ENCODE measurements around the gene PGAM1. TPM values are rescaled to one million over a fixed set of nuclear protein-coding genes. Genes with fewer than 3 reads are reported as not detected.

The PGAM1 gene
- total and polyA plus RNA-seq, 2 experiments from 2014 or later, result 204 to 254 TPM

GRCh38 chr10:97454330-97455036, 28.5 kb downstream of the PGAM1 start:
- no peak overlapping the region for H3K4me2 ChIP-seq
- WGBS (ENCODE audit: low lambda C conversion rate, missing lambda C conversion rate), result 73% methylated on average over 3 of the region's 3 CpGs
- H2AFZ ChIP-seq, result no peak overlapping the region
- H4K20me1 ChIP-seq (ENCODE audit: insufficient read depth, poor library complexity, severe bottlenecking), result peaks cover 3% of the 10 kb centered on the region
- H3K4me3 ChIP-seq, result no peak overlapping the region
- H3K9me2 ChIP-seq (replicated peaks; ENCODE audit: insufficient read depth), result no peaks in the 10 kb centered on the region
- no peak for TF ChIP-seq EZH2phosphoT487 (IDR thresholded peaks at IDR 0.05; ENCODE audit: low read depth, severe bottlenecking, unreplicated experiment)
- TF ChIP-seq, protein P1, sequence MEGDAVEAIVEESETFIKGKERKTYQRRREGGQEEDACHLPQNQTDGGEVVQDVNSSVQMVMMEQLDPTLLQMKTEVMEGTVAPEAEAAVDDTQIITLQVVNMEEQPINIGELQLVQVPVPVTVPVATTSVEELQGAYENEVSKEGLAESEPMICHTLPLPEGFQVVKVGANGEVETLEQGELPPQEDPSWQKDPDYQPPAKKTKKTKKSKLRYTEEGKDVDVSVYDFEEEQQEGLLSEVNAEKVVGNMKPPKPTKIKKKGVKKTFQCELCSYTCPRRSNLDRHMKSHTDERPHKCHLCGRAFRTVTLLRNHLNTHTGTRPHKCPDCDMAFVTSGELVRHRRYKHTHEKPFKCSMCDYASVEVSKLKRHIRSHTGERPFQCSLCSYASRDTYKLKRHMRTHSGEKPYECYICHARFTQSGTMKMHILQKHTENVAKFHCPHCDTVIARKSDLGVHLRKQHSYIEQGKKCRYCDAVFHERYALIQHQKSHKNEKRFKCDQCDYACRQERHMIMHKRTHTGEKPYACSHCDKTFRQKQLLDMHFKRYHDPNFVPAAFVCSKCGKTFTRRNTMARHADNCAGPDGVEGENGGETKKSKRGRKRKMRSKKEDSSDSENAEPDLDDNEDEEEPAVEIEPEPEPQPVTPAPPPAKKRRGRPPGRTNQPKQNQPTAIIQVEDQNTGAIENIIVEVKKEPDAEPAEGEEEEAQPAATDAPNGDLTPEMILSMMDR (IDR thresholded peaks at IDR 0.05; ENCODE audit: poor library complexity), result no peak
- TF ChIP-seq EZH2 (IDR thresholded peaks at IDR 0.05; ENCODE audit: borderline replicate concordance), result no peak
- H3K79me2 ChIP-seq, result peaks cover 30% of the 10 kb centered on the region
- H3K27ac ChIP-seq, result no peak overlapping the region
- H3K9me3 ChIP-seq (ENCODE audit: low read depth), result no peaks in the 10 kb centered on the region
- peak; percentile 47 for DNase-seq (ENCODE audit: low spot score)
- H3K27me3 ChIP-seq, result no peaks in the 10 kb centered on the region
- no peaks in the 10 kb centered on the region for H3K4me1 ChIP-seq (ENCODE audit: insufficient read depth)
- H3K36me3 ChIP-seq (replicated peaks; ENCODE audit: insufficient read depth, low read depth), result no peaks in the 10 kb centered on the region

DNA sequence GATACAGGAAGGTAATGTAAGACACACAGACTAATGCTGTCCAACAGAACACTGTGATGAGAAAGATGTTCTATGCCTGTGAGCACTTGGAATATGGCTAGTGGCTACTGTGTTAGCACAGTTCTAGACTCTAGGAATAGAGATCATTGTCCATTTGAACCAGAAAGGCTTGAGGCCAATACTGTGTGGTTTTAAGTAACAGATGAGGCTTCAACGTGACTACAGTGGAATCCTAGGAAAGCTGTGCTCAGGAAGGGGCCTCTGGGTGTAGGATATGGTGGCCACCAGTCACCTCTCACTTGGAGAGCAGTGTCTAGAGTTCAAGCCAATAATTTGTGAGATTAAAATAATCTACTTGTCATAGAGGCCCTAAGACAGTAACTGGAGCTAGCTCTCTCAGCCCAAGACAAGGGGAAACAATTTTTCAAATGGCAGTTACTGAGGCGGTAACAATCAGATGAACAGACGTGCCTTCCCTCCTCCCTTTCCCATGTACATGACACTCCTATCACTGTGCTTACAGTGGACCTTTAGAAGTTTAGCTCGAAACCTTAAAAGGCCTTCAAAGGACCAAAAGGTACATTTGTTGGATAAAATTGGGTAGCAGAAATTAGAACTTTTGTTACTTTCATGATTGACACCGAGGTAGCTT, 30.2 kb downstream of the PGAM1 start:
- Histone ChIP-seq H3K4me2 (no peak overlapping the region), H3K4me1 (ENCODE audit: insufficient read depth) (no peaks in the 10 kb centered on the region), H3K9me2 (replicated peaks; ENCODE audit: insufficient read depth) (no peaks in the 10 kb centered on the region), H3K27ac (no peak overlapping the region), H3K79me2 (peaks cover 16% of the 10 kb centered on the region), H3K27me3 (no peaks in the 10 kb centered on the region), H3K4me3 (no peak overlapping the region), H4K20me1 (ENCODE audit: insufficient read depth, poor library complexity, severe bottlenecking) (no peaks in the 10 kb centered on the region), H3K36me3 (replicated peaks; ENCODE audit: insufficient read depth, low read depth) (no peaks in the 10 kb centered on the region), H2AFZ (no peak overlapping the region), H3K9me3 (ENCODE audit: low read depth) (no peaks in the 10 kb centered on the region)
- no peak for DNase-seq (ENCODE audit: low spot score)
- WGBS (ENCODE audit: low lambda C conversion rate, missing lambda C conversion rate), result 82% methylated on average over 5 of the region's 5 CpGs
- TF ChIP-seq EZH2 (IDR thresholded peaks at IDR 0.05; ENCODE audit: borderline replicate concordance) (no peak), EZH2phosphoT487 (IDR thresholded peaks at IDR 0.05; ENCODE audit: low read depth, severe bottlenecking, unreplicated experiment) (no peak)
- TF ChIP-seq, protein P1 (IDR thresholded peaks at IDR 0.05; ENCODE audit: poor library complexity), result no peak

- H3K27me3 ChIP-seq, result no peaks in the 10 kb centered on the region
- 91% methylated on average over 3 of the region's 3 CpGs for WGBS (ENCODE audit: low lambda C conversion rate, missing lambda C conversion rate)
- H3K79me2 ChIP-seq, result peaks cover 11% of the 10 kb centered on the region
- DNase-seq (ENCODE audit: low spot score), result no peak
- H4K20me1 ChIP-seq (ENCODE audit: insufficient read depth, poor library complexity, severe bottlenecking), result no peaks in the 10 kb centered on the region
- H2AFZ ChIP-seq, result no peak overlapping the region
- no peaks in the 10 kb centered on the region for H3K9me3 ChIP-seq (ENCODE audit: low read depth)
- H3K9me2 ChIP-seq (replicated peaks; ENCODE audit: insufficient read depth), result no peaks in the 10 kb centered on the region
- no peak overlapping the region for H3K27ac ChIP-seq
- H3K4me3 ChIP-seq, result no peak overlapping the region
- TF ChIP-seq EZH2phosphoT487 (IDR thresholded peaks at IDR 0.05; ENCODE audit: low read depth, severe bottlenecking, unreplicated experiment) (no peak), EZH2 (IDR thresholded peaks at IDR 0.05; ENCODE audit: borderline replicate concordance) (no peak)
- TF ChIP-seq, protein P1 (IDR thresholded peaks at IDR 0.05; ENCODE audit: poor library complexity), result no peak
- no peaks in the 10 kb centered on the region for H3K36me3 ChIP-seq (replicated peaks; ENCODE audit: insufficient read depth, low read depth)
- no peaks in the 10 kb centered on the region for H3K4me1 ChIP-seq (ENCODE audit: insufficient read depth)
- no peak overlapping the region for H3K4me2 ChIP-seq
Measured at GRCh38 chr10:97456686-97457065, 30.7 kb downstream of the PGAM1 start.
